IMR-90 (cell line): ENCODE measurements around the gene TEAD1. TPM values are rescaled to one million over a fixed set of nuclear protein-coding genes. Genes with fewer than 3 reads are reported as not detected.

Experiments
- ATAC-seq: fragments of 200-7000 bp; cut with Tn5 transposase; 2 replicates; pipeline ENCODE4 v1.9.1; 2020; ENCODE audit warnings: low read depth, mild to moderate bottlenecking, moderate library complexity
- BruUV-seq: library from RNA; stranded (reverse); fragments of 400-500 nt; replicated peaks from 2 replicates; lab custom pipeline; 2021; lab: Mats Ljungman, UMichigan
- CTCF ChIA-PET: fragments of 300-600 bp; formaldehyde crosslinking; extraction: SDS; loops from one replicate; lab custom pipeline; 2021; ENCODE audit warnings: antibody characterized with exemption; lab: Yijun Ruan, JAX
- POLR2A ChIA-PET: fragments of 300-600 bp; sonication (Branson Sonifier 250); formaldehyde crosslinking; loops from one replicate; lab custom pipeline; 2022; ENCODE audit warnings: antibody characterized with exemption; ENCODE audit not compliant: unreplicated experiment; lab: Charles Lee
- DNase-seq: peaks from one replicate; pipeline ENCODE4 v3.0.0; 2013
- H2AFZ ChIP-seq: replicated peaks from 2 replicates; pipeline ENCODE3; 2013; ENCODE audit warnings: low read length, mild to moderate bottlenecking; ENCODE audit not compliant: poor library complexity
- H2AK5ac ChIP-seq: 2 replicates; pipeline ENCODE4 v1.6.1; 2013; ENCODE audit warnings: low read depth, low read length, inconsistent platforms
- H2AK9ac ChIP-seq: replicated peaks from 2 replicates; pipeline ENCODE3; 2013; ENCODE audit warnings: mild to moderate bottlenecking, low read depth, low read length, moderate library complexity; ENCODE audit not compliant: poor library complexity
- H2BK120ac ChIP-seq: 2 replicates; pipeline ENCODE4 v1.6.1; 2013; ENCODE audit warnings: low read depth, low read length, inconsistent platforms
- H2BK15ac ChIP-seq: 3 replicates; pipeline ENCODE4 v1.6.1; 2013; ENCODE audit warnings: low read depth, low read length, inconsistent platforms
- H2BK20ac ChIP-seq: 2 replicates; pipeline ENCODE4 v1.6.1; 2013; ENCODE audit warnings: low read depth, mild to moderate bottlenecking, inconsistent platforms, low read length, moderate library complexity
- H2BK5ac ChIP-seq: 2 replicates; pipeline ENCODE4 v1.6.1; 2013; ENCODE audit warnings: mild to moderate bottlenecking, low read depth, low read length, inconsistent platforms; ENCODE audit not compliant: poor library complexity, severe bottlenecking
- H3K14ac ChIP-seq: replicated peaks from 2 replicates; pipeline ENCODE4 v1.6.1; 2013; ENCODE audit warnings: low read depth, low read length, inconsistent platforms
- H3K18ac ChIP-seq: 2 replicates; pipeline ENCODE4 v1.6.1; 2013; ENCODE audit warnings: low read depth, low read length, control low read depth
- H3K23ac ChIP-seq: 2 replicates; pipeline ENCODE4 v1.6.1; 2013; ENCODE audit warnings: low read depth, low read length, inconsistent platforms
- H3K27ac ChIP-seq: 2 replicates; pipeline ENCODE4 v1.5.1; 2013; ENCODE audit warnings: mild to moderate bottlenecking, control low read depth, low read length; ENCODE audit not compliant: insufficient read depth
- H3K27me3 ChIP-seq: 2 replicates; pipeline ENCODE4 v1.6.1; 2013; ENCODE audit warnings: low read length; ENCODE audit not compliant: control insufficient read depth, insufficient read depth
- H3K36me3 ChIP-seq: 2 replicates; pipeline ENCODE4 v1.6.1; 2013; ENCODE audit warnings: low read length, mixed read lengths; ENCODE audit not compliant: control insufficient read depth, insufficient read depth
- H3K4ac ChIP-seq: 2 replicates; pipeline ENCODE4 v1.6.1; 2013; ENCODE audit warnings: low read depth, low read length, inconsistent platforms
- H3K4me1 ChIP-seq: 2 replicates; pipeline ENCODE4 v1.6.1; 2013; ENCODE audit warnings: low read length, mixed read lengths; ENCODE audit not compliant: control insufficient read depth, insufficient read depth
- H3K4me2 ChIP-seq: 2 replicates; pipeline ENCODE4 v1.6.1; 2013; ENCODE audit warnings: low read depth, mild to moderate bottlenecking, control low read depth, low read length, moderate library complexity
- H3K4me3 ChIP-seq: 2 replicates; pipeline ENCODE4 v1.5.1; 2013; ENCODE audit warnings: low read depth, mild to moderate bottlenecking, control low read depth, low read length, moderate library complexity; ENCODE audit not compliant: insufficient read depth
- H3K56ac ChIP-seq: 2 replicates; pipeline ENCODE4 v1.6.1; 2013; ENCODE audit warnings: low read length, inconsistent platforms; ENCODE audit not compliant: insufficient read depth; ENCODE audit errors: extremely low read depth
- H3K79me1 ChIP-seq, 2 experiments: 2 replicates each; pipeline ENCODE4 v1.6.1; 2013; ENCODE audit warnings: low read length in 2 of 2, inconsistent platforms in 1 of 2, low read depth in 1 of 2
- H3K9ac ChIP-seq: 2 replicates; pipeline ENCODE4 v1.6.1; 2013; ENCODE audit warnings: low read depth, low read length, control low read depth
- H3K9me1 ChIP-seq: 2 replicates; pipeline ENCODE4 v1.6.1; 2013; ENCODE audit warnings: low read length, inconsistent platforms; ENCODE audit not compliant: insufficient read depth
- H3K9me3 ChIP-seq: 2 replicates; pipeline ENCODE4 v1.6.1; 2013; ENCODE audit warnings: low read length; ENCODE audit not compliant: control insufficient read depth, insufficient read depth
- H4K20me1 ChIP-seq: 2 replicates; pipeline ENCODE4 v1.6.1; 2013; ENCODE audit warnings: low read length, inconsistent platforms; ENCODE audit not compliant: insufficient read depth
- H4K5ac ChIP-seq: 2 replicates; pipeline ENCODE4 v1.6.1; 2013; ENCODE audit warnings: mild to moderate bottlenecking, low read depth, low read length, control low read depth
- H4K8ac ChIP-seq, 2 experiments: 2 replicates each; pipeline ENCODE4 v1.6.1; 2013; ENCODE audit warnings: low read depth in 2 of 2, low read length in 2 of 2, control low read depth in 1 of 2, inconsistent platforms in 1 of 2
- H4K91ac ChIP-seq: 2 replicates; pipeline ENCODE4 v1.6.1; 2013; ENCODE audit warnings: low read depth, low read length, inconsistent platforms; ENCODE audit not compliant: insufficient read depth
- CHD1 ChIP-seq: IDR thresholded peaks from 2 replicates; pipeline ENCODE4 v1.6.1; 2012; ENCODE audit warnings: low read depth, low read length, improper control_type of control experiment
- FOS ChIP-seq: fragments of 150-350 bp; IDR thresholded peaks from 2 replicates; pipeline ENCODE4 v1.6.1; 2016; ENCODE audit warnings: low read depth, low read length
- WGBS, 2 experiments: methylation state at CpG; one replicate each; pipeline versions ENCODE4 v1.1.5 to v1.1.7; 2013; ENCODE audit warnings: missing lambda C conversion rate in 2 of 2; ENCODE audit not compliant: insufficient read length in 1 of 2; ENCODE audit errors: extremely low coverage in 2 of 2; 5-methylcytosine and 5-hydroxymethylcytosine counted together
- dilution Hi-C: fragments of 300-500 bp; cut with HindIII; formaldehyde crosslinking; loops from one replicate; pipeline ENCODE4 v1.14.3; 2018; ENCODE audit warnings: low sequenced_read_pairs; ENCODE audit not compliant: unreplicated experiment
- in situ Hi-C: fragments of 300-500 bp; cut with MboI; formaldehyde crosslinking; loops from 3 replicates; pipeline ENCODE4 v1.14.3; 2019; ENCODE audit warnings: low sequenced_read_pairs, inconsistent platforms, mixed read lengths
- intact Hi-C: fragments of 100-400 bp; cut with micrococcal nuclease; formaldehyde crosslinking; loops from 2 replicates; pipeline ENCODE4 v1.10.0; 2022
- polyA plus RNA-seq, 3 experiments: library from polyadenylated mRNA; depleted of rRNA; stranded (reverse); fragments of >200 nt; gene quantifications; 2 replicates each; pipeline ENCODE4 v1.2.3, GENCODE V29; 2012; ENCODE audit warnings: low replicate concordance in 1 of 3
- total RNA-seq: library from RNA; depleted of rRNA; stranded (reverse); fragments of >200 nt; gene quantifications from 2 replicates; pipeline ENCODE4 v1.2.3, GENCODE V29; 2012
- TF ChIP-seq, protein P1 (sequence below): conservative IDR thresholded peaks from 2 replicates; pipeline ENCODE4 v1.5.1; 2012; ENCODE audit warnings: mild to moderate bottlenecking, low read depth, low read length, improper control_type of control experiment

The TEAD1 gene
- total and polyA plus RNA-seq, 2 of the 4 experiments (the other 2 are of a cell fraction): 51.8 to 69.2 TPM

DNA sequence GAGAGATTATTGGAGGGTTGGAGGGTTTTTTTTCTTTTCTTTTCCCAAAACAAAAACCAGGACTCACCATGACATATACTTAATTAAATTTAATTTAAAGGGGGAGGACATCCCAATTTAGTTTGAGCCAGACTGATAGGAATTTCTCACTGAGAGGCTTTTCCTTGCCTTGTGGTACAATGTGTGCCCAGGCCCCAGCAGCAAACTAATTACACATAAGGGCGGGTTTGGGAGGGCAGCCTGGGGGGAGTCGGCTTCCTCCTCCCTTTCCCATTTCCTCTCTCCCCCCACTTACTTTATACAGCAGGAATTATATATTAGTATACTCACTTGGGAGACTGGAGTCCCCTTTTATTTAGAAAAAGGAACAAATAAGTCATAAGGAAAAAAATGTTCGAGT lies 2.9 kb downstream of the TEAD1 start:
- WGBS, 2 experiments: no CpG with 5 or more reads among the region's 3 CpGs
- DNase-seq (no peak), ATAC-seq (no peak)
- Histone ChIP-seq H3K9me3 (no peaks in the 10 kb centered on the region), H3K9ac (peak overlapping the region; percentile 96), H2AK5ac (peak overlapping the region; percentile 11; the same call in 1 of the 2 replicates), H4K8ac (peak overlapping the region; percentile 14 to 38; a peak in 2 of 4 replicates), H2BK5ac (peak overlapping the region; percentile 95), H3K56ac (peak overlapping the region; percentile 78), H4K91ac (peak overlapping the region; percentile 45; the same call in 1 of the 2 replicates), H3K9me1 (peaks cover 14% of the 10 kb centered on the region), H3K4me3 (peak overlapping the region; percentile 66), H3K4me1 (peaks cover 16% of the 10 kb centered on the region), H3K23ac (peak overlapping the region; percentile 59; the same call in 1 of the 2 replicates), H3K27me3 (no peaks in the 10 kb centered on the region), H3K36me3 (peaks cover 11% of the 10 kb centered on the region), H2BK15ac (0 out of 3 replicates have a peak overlapping the region, but pooled peaks have one; percentile 42), H2BK20ac (no peak overlapping the region), H3K27ac (peak overlapping the region; percentile 92), H4K20me1 (peaks cover 47% of the 10 kb centered on the region), H2BK120ac (peak overlapping the region; percentile 54; the same call in 1 of the 2 replicates), H3K4ac (peak overlapping the region; percentile 68), H3K14ac (peak overlapping the region; percentile 73), H4K5ac (peak overlapping the region; percentile 39; the same call in 1 of the 2 replicates), H2AFZ (no peak overlapping the region), H3K4me2 (peak overlapping the region; percentile 94), H3K18ac (peak overlapping the region; percentile 55), H3K79me1 (peaks cover 8 to 49% of the 10 kb centered on the region in 2 experiments; a peak in 3 of 4 replicates), H2AK9ac (no peak overlapping the region)
- dilution Hi-C loops: loop anchor here (25.0 kb wide), 1 partner anchor 210 kb away; no protein-coding TSS in a partner anchor
- in situ Hi-C loops: loop anchor here (5.0 kb wide), 2 partner anchors 210 to 265 kb away; no protein-coding TSS in a partner anchor
- BruUV-seq: no TSS peak
- POLR2A ChIA-PET: no interaction called here
- intact Hi-C loops: loop anchor here (2.0 to 10.0 kb wide), 2 partner anchors 172 to 212 kb away; no protein-coding TSS in a partner anchor
- peak; percentile 58; the same call in 1 of the 2 replicates for TF ChIP-seq CHD1
- no peak for TF ChIP-seq FOS
- TF ChIP-seq, protein P1, sequence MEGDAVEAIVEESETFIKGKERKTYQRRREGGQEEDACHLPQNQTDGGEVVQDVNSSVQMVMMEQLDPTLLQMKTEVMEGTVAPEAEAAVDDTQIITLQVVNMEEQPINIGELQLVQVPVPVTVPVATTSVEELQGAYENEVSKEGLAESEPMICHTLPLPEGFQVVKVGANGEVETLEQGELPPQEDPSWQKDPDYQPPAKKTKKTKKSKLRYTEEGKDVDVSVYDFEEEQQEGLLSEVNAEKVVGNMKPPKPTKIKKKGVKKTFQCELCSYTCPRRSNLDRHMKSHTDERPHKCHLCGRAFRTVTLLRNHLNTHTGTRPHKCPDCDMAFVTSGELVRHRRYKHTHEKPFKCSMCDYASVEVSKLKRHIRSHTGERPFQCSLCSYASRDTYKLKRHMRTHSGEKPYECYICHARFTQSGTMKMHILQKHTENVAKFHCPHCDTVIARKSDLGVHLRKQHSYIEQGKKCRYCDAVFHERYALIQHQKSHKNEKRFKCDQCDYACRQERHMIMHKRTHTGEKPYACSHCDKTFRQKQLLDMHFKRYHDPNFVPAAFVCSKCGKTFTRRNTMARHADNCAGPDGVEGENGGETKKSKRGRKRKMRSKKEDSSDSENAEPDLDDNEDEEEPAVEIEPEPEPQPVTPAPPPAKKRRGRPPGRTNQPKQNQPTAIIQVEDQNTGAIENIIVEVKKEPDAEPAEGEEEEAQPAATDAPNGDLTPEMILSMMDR: no peak
- CTCF ChIA-PET: interaction anchor here (0.6 kb wide), 2 partner anchors 212 to 256 kb away, joined by 3 read pairs; no protein-coding TSS in a partner anchor
